GM18526 (cell line): ENCODE data around the gene BCAS1.

ENCODE experiments used
- POLR2A ChIP-seq: IDR thresholded peaks from 3 replicates; pipeline ENCODE4 v1.6.1; 2011; ENCODE audit not compliant: insufficient read length; ENCODE audit errors: extremely low read depth

Gene BCAS1

DNA sequence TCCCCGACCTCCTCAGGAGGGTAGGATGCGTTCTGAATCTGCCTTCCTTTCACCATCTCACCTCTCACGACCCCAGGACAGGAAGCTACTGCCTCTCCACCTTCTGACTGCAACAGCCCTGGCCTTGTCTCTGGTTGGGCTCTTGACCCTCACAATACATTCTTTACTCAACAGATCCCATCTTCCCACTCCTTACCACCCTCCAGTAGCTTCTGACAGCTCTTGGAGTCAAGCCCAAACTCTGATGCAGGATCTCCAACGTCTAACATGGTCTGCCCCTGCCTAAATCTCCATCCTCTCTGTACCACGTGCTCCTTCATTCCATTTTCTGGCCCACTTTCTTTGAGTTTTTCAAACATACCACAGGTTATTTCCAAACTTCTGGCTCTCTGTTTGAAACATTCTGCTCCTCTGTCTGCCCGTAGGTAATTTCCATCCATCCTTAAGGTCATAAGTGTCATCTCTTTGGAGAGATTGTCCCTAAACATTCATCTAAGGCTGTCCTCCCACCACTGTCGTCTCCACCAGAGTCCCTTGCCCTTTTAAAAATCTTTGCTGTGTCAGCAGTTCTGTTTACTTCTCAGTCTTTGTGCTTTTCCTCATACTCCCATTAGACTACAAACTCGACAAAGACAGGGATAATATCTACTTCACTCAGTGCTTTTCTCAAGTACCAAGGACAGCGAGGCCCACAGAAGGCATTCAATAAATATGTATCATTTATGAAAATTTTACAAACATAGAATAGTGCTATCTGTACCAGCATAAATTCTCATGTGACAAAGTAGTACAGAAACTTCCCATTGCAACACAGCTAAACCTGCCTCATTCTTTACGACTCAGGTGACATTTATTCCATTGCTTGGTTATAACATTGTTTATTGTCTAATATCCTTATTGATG lies 73.6 kb downstream of the BCAS1 start:
- TF ChIP-seq POLR2A, result no peak

DNA sequence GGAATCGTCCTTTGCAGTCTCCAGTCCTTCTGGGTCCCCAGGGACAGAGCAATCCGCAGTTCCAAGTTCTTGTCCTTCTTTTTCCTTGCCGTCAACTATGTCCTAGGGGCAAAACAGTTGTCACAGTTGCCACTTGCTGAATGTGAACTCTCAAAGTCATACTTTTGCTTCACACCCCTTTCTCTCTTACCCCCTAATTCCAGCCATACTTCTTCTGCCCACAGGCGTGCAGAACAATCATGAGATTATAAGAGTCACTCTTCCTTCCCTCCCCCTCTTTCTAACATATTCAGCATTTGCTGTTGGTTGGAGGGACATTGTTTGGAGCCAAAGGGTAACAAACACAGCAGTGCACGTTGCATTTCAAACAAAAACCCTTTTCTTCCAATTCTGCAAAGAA lies 74.4 kb downstream of the BCAS1 start:
- no peak for TF ChIP-seq POLR2A

DNA sequence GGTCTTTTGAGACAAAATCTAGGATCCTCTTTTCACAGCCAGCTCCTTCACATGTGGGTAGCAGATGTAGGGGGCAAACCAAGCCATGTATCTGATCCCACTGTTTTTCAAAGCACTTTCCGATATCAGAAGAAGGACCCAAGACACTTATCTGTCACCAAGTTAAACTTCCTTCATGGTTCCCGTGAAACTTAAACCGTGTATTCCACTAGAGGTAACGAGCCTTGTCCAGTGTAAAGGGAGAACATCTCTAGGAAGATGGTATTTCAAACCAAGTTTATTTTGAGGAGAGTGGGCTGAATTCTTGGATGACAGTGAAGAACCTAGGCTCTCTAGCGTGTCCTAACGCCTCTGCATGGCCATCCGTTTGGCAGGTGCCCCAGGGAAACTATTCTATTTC lies 76.3 kb downstream of the BCAS1 start:
- no peak for TF ChIP-seq POLR2A

DNA sequence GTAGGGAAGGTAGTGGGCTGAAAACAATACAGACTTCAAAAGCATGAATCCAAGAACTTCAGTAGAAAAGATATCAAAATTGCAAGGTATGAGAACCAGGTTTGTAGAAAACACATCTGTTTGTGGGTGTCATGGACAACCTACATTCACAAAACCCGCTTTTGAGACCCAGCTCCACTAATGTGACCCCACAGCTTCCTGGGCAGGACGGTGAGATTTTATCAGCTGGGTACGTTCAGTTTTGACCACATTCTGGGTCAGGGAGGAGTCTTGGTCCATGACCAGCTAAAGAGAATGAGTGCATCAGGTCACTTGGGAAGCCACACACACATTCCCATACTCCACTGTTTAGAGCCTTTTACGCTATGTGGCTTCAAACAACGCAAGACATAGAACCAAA lies 77.1 kb downstream of the BCAS1 start:
- no peak for TF ChIP-seq POLR2A

DNA sequence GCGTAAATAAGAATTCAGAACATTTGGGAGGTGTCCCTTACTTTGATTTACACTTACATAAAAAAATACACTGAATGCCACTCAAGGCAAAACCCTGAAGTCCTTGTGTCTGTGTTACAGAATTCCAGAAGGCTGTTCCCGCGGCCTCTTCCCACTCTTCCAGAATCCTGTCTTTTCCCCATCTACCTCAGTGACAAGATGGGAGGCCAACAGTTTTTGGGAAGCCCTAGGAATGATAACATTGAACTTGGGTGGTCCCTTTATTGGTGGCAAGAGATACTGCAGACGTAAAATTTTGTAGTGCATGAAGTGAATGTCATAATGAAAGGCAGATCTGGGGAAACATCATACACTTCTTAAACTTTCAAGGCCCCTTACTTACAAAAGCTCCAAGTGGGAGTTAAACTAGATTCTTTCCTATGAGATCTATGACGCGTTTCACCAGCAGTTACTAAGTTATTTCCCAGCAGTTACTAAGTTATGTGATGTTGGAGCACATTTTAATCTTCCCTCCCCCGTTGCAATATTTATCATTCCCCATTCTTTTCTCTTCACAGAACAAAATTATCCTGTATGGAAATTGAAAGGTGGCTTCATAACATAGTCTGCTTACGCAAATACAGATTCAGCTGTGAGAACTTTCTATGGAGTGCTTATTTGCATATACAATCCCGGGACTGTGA lies 79.5 kb downstream of the BCAS1 start:
- TF ChIP-seq POLR2A, result no peak

DNA sequence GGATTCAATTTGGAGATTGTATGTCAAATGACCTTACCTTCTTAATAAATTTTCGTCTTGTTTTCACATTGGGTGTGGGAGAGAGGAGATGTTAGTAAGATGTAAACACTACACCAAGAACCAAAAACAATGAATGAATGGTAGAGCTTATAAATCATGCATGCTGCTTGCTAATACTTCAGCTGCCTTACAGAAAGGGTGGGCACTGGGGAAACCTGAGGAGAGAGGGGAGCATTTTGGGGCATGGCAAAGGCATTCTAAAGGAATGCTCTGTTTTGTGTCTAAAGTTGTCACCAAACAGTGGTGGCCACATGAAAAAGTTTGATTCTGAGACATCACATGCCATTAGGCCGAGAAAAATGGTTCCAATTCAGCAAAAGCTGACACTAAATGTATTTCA lies 80.4 kb downstream of the BCAS1 start:
- TF ChIP-seq POLR2A, result no peak

DNA sequence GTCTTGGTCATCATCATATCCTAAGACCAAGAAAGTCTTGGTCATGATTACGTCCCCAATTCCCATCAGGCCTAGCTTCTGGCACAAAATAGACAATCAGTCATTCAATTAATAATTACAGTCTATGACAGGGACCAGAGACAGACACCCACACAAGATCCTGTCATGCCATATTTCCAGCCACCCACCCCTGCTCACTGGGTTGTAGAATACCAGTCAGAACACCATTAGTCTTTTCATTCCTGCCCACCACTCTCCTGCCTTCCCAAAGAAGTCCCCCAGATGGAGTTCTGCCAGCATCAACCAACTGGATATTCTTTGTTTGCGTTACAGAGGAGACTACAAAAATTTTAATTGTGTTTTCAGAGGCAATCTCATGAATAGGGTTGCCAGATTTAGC lies 81.0 kb downstream of the BCAS1 start:
- TF ChIP-seq POLR2A, result no peak

DNA sequence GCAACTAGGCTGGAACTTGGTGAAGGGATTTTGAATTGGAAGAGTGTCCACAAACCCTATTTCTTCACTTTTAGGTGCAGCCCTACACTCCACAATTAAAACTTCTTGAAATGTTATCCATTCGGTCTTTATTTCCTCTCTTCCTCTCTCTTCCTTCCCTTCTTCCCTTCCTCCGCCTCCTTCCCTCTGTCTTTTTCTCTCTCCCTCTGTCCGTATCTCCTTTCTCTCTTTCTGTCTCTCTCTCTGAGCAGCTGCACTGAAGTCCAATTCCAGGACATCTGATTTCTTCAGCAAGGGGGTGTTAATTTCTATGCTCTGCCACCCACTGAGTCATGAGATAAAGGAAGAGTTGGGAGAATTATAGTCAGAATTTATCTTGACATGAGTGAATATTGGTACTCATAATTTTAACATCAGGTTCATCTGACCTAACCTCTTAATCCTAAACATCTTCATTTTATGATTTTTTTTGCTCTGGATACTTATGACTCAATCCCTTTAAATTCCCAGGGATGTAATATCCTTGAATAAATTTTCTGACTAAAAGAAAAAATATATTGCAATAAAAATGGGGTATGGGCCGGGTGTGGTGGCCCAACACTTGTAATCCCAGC lies 84.2 kb downstream of the BCAS1 start:
- no peak for TF ChIP-seq POLR2A

DNA sequence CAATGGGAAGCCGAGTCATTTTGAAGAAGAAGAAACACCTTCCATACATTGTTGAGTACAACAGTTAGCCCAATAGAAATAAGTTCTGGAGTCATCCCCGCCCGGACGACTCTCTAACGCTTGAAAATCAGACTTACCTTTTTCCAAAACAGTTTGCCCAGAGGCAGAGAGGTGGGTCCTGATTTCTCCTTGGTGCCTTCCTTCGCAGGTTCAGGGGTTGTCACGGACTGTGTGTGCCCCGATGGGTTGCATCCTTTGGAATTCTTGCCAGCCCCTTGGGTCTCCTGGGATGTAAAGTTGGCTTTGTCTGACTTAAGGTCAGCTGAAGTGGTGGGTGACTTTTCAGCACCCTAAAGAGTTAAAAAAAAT lies 85.3 kb downstream of the BCAS1 start:
- no peak for TF ChIP-seq POLR2A

DNA sequence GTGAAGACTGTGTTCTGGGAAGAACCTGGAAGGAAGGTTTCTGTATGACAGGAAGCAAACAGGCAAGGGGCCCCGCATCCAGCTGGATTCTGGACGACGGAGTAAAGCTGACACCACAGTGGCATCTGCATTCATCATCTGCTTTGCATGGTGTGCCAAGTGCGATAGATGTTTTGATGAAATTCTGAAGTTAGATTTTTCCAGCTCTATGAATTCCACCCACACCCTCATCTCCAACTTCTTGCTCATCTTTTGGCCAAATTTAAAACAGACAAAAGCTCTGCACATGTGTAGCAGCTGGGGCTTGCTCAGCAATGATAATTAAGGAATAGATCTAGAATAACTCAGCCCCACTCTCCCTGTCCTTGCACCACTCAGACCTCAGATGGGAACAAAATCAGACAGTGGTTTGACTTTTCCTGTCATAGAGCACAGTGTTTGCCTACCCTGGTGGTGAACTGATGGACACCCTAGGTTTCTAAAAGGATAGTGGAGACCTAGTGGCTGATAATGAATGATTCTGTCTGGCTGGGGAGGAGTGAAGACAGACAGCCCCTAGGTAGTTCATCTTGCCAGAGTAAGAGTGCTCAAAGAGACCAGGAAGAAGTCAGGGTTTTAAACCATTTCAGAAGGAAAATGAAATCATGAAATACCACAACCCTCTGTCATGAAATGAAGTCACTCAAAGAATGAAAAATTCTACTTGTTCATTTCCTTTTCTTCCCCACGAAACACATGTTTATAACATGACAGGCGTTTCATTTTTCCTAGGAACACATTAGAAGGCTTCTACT lies 85.8 kb downstream of the BCAS1 start:
- no peak for TF ChIP-seq POLR2A

DNA sequence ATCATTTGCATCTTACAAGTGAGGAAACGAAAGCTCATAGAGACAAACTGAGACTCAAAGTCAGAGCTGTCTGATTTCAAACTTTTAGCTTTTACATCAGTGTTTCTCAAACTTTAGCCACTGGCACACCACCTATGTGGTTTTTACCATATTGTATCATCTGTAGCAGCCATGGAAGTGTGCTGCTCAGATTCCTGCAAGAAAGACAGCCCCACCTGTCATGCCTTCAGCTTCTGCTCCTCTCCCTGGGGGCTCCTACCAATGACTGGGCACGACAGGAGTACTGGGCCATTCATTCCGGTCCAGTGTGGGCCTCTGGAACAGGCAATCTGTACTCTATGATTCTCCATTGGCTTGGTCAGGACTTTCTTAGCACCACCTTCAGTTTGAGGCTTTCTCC lies 87.0 kb downstream of the BCAS1 start:
- TF ChIP-seq POLR2A, result no peak

DNA sequence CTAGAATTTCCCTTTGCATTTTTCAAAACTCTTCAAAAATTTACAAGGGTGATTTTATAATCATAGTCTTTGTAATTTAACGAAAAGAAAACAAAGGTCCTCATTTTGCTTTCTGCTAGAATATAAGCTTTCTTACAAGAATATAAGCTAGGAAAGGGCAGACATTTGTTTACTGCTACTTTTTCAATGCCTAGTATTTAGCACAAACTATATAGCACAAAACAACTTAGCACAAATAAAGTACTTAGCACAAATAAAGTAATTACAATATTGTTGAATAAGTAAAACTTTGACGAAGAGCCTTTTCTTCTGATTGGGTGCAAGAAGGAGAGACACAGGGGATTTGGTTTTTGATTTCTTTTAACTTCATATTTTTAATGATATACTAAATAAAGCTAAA lies 87.8 kb downstream of the BCAS1 start:
- no peak for TF ChIP-seq POLR2A

DNA sequence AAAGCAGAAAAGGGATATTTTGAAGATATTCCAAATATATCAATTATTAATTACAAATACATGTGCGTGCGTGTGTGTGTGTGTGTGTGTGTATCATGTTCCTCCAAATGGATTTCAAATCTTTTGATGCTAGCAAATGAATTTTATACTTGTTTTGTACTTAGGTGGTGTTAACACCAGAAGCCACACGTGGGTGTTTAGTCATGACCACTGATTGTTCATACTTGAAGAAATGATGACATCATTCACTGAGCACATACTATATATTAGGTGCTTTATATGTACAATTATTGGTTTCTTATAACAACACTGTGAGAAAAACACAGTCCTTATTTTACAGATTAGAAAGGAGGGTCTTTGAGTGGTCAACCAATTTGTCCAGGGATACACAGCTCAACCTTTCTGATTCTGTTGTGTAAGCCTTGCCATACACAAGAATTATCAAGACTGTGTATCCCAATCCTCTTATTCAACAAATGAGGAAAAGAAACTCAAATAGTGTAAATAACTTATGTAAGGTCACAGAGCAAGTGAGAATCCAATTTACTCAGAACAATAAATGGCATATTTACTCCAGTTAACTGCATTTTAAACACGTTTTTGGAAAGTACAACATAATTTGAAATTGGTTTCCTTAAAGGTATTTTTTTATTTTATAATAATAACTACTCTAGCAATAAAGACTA lies 88.5 kb downstream of the BCAS1 start:
- no peak for TF ChIP-seq POLR2A

DNA sequence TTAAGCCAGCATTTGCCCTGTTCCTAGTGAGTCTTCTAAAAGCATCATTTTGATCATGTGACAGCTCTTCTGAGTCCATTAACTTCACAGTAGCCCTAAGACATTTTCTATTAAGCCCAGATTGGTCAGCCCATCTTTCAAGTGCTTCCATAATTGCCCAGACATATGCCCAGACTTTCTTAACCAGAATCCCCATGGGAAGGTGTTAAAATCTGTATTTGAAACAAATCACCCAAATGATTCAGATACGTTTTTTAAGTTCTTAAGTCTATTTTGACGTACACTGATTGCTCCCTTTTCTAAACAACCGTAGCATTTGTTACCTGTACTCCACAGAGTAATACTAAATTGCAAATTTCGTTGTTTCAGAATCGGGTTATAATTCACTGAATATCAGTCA lies 89.3 kb downstream of the BCAS1 start:
- no peak for TF ChIP-seq POLR2A

DNA sequence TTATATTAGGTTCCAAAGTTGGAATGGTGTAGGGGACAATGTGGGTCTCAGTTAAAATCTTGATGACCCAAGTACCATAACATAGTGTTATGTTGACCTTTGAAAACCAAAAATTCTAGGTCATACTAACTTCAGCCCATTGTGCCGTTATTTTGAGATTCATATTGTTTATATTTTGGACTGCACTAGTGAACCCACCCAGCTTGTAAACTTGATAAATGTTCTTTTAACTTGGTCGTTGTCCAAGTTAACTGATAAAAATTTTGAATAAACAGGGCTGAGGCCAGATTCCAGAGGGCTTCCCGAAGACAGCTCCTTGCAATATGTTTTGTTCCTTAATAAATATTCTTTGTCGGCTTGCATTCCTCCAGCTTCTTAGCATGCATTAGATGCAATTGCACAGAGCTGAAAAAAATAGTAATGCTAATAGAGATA lies 90.3 kb downstream of the BCAS1 start:
- no peak for TF ChIP-seq POLR2A

DNA sequence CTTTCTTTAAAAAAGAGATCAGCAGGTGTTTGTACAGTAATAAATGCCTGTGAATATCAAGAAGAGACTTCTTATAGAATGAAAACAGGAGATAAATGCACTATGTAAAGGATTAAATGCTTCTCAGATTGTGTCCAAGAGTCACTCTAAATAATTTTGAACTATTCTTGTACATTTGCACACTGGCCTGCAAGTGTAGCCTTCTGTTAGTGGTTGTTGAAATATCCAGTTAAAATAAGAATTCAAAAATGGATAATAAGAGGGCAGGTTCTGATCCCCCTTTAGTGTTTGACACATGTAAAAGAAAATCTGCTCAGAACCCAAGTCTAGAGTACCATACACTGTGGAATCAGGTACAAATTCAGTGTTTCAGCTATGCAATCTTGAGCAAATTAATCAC lies 91.9 kb downstream of the BCAS1 start:
- TF ChIP-seq POLR2A, result no peak
